ENCODE results near the gene CHD5. TPM values are rescaled to one million over a fixed set of nuclear protein-coding genes. Genes with fewer than 3 reads are reported as not detected.

The CHD5 gene
- total RNA-seq, 1 donor from 2014 or later, result 0.16 TPM

- Mint-ChIP-seq H3K27ac (ENCODE audit: unreplicated experiment) (no peak overlapping the region), H3K27me3 (ENCODE audit: low read depth) (no peaks in the 10 kb centered on the region), H3K9me3 (peaks cover 8% of the 10 kb centered on the region), H3K4me1 (no peaks in the 10 kb centered on the region), H3K4me3 (no peak overlapping the region), H3K36me3 (ENCODE audit: low read depth) (peaks cover 3% of the 10 kb centered on the region)
- TF ChIP-seq CTCF (conservative IDR thresholded peaks at IDR 0.05), result no peak
- DNase-seq (ENCODE audit: low read depth, low spot score), result peak; percentile 60
Measured at GRCh38 chr1:6127587-6128163, 52.4 kb downstream of the CHD5 start.

GRCh38 chr1:6126521-6127067 is 53.5 kb downstream of the CHD5 start:
- Mint-ChIP-seq H3K4me3 (no peak overlapping the region), H3K36me3 (ENCODE audit: low read depth) (no peaks in the 10 kb centered on the region), H3K27ac (ENCODE audit: unreplicated experiment) (no peak overlapping the region), H3K4me1 (no peaks in the 10 kb centered on the region), H3K27me3 (ENCODE audit: low read depth) (no peaks in the 10 kb centered on the region), H3K9me3 (no peaks in the 10 kb centered on the region)
- DNase-seq (ENCODE audit: low read depth, low spot score), result no peak
- no peak for TF ChIP-seq CTCF (conservative IDR thresholded peaks at IDR 0.05)

GRCh38 chr1:6126028-6126427 is 54.1 kb downstream of the CHD5 start:
- no peaks in the 10 kb centered on the region for H3K4me1 Mint-ChIP-seq
- no peaks in the 10 kb centered on the region for H3K9me3 Mint-ChIP-seq
- H3K36me3 Mint-ChIP-seq (ENCODE audit: low read depth), result no peaks in the 10 kb centered on the region

GRCh38 chr1:6125366-6125765 is 54.8 kb downstream of the CHD5 start:
- Mint-ChIP-seq H3K36me3 (ENCODE audit: low read depth) (no peaks in the 10 kb centered on the region), H3K27me3 (ENCODE audit: low read depth) (no peaks in the 10 kb centered on the region), H3K4me3 (no peak overlapping the region), H3K4me1 (no peaks in the 10 kb centered on the region), H3K9me3 (no peaks in the 10 kb centered on the region), H3K27ac (ENCODE audit: unreplicated experiment) (no peak overlapping the region)
- DNase-seq (ENCODE audit: low read depth, low spot score), result no peak
- no peak for TF ChIP-seq CTCF (conservative IDR thresholded peaks at IDR 0.05)

More at GRCh38 chr1:6126028-6126427, 54.1 kb downstream of the CHD5 start:
- no peak for DNase-seq (ENCODE audit: low read depth, low spot score)
- no peak for TF ChIP-seq CTCF (conservative IDR thresholded peaks at IDR 0.05)
- H3K4me3 Mint-ChIP-seq, result no peak overlapping the region
- H3K27me3 Mint-ChIP-seq (ENCODE audit: low read depth), result no peaks in the 10 kb centered on the region
- no peak overlapping the region for H3K27ac Mint-ChIP-seq (ENCODE audit: unreplicated experiment)

- Mint-ChIP-seq H3K27ac (ENCODE audit: unreplicated experiment) (no peak overlapping the region), H3K4me3 (no peak overlapping the region), H3K4me1 (no peaks in the 10 kb centered on the region), H3K36me3 (ENCODE audit: low read depth) (no peaks in the 10 kb centered on the region), H3K27me3 (ENCODE audit: low read depth) (no peaks in the 10 kb centered on the region), H3K9me3 (no peaks in the 10 kb centered on the region)
- no peak for DNase-seq (ENCODE audit: low read depth, low spot score)
- TF ChIP-seq CTCF (conservative IDR thresholded peaks at IDR 0.05), result no peak
Measured at GRCh38 chr1:6124746-6125365, 55.3 kb downstream of the CHD5 start.
